ENCODE data around the gene ZNF385D.

Gene ZNF385D

DNA sequence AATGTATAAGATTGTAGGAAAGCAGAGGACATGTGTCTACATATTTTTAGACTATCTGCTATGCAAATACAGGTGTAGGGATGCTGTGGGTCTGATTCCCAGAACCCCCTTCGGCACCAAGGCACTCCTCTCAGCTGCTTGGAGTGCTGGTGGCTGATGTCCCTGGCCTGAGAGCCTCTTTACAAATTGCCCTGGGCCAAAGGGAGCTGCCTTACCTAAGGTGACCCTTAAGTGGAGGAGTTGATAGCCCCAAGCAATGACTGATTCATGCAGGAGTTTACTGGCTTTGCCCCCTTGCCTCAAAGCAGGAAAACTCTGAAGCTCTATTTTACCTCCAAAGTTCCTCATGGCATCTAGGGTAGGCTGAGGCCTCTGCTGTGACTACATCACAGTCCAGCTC, 83.0 kb downstream of the ZNF385D start:
- DNase-seq: no peak

DNA sequence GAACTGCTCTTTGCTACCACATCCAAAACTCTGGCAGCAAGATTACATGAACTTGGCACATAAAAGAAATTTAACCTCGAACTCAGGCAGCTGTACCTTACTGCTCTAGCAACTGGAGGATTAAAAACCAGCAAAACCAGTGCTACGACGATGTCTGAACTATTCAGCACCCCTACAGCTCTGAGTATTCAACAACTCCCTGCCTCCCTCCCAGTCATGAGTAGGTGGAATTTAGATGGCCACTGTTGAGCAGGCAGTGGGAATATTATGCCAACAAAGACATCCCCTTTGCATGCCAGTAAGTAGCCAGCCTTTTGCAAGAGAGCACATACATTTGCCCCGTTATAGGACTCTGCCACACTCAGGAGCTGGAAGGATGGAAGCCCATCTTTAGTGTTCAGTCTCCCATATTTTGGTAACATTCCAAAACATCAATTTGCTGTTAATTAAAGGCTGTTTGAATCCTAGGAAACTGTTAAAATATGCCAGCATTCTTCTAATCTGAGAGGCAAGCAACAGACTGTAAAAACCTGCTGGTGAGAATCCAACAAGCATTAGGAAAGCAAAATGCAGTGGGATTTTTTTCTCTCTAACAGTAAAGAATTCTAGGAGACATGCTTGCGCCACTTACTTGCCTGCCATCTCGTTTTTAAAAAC, 85.4 kb downstream of the ZNF385D start:
- DNase-seq: no peak

DNA sequence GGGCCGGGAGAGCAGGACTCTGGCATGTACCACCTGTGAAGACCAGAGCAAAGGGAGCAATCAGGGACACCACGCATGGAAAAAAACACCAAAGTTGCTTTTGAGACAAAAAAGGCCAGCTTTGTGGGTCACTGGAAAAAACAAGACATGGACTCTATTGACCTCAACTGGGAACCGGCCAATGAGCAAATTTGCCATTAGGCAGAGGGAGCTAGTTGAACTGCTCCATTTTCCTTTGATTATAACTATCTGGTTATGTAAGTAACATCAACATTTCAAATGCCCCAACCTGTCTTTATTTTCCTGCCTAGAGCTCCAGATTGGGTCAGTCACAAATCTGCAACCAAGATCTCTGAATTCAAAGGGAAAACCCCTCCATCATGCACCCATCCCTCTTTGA, 86.0 kb downstream of the ZNF385D start:
- no peak for DNase-seq

DNA sequence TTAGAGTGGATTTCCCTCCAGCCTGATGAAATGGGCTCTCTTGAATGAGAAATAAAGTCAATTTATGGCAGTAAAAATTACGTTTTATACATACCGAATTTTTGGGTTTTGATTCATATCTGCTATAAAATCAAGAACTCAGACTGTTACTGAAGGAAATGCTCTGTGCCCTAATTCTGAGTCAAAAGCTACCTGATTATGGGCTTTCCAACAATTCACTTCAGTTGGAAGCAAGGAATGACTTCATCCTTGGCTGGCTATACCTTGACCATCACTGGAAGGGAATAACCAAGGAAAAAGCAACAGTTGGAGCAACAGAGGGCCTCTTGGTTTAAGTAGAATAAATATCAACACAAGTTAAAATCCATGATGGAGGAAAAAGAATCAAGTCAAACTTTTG, 88.6 kb downstream of the ZNF385D start:
- DNase-seq: no peak

DNA sequence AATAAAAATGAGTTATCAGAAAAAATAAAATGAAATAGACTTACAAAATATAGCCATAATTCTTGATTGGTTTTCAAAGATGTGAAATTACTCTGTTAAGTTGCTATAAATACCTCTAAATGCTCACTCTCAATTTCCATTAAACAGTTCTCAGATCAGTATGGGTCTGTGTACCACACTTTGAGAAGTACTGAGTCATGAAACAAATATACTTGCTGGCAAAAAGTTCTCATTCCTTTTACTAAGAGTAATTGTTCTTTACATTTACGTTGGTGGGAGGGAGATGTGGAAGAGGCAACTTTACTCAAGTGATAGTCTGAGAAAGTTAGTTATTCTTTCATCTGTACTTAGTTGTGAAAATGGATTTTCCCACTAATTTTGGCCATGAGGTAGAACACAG, 96.3 kb downstream of the ZNF385D start:
- DNase-seq: no peak

DNA sequence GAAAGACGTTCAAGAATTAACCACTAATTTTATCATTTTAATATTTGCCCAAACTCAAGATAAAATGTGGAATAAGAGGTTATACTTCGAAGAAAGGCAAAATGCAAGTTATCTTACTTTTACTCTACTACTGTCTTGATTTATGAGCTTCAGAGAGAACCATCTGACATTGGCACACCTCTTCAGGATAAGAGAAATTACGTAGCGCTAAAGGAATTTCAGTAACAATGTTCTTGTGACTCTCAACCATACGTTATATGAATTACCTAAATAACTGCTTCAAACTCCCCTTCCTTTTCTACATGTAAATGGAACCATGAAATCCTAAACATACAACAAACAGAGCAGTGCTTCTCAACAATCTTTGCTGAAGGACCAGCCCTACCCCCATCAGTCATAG, 96.8 kb downstream of the ZNF385D start:
- DNase-seq: no peak

DNA sequence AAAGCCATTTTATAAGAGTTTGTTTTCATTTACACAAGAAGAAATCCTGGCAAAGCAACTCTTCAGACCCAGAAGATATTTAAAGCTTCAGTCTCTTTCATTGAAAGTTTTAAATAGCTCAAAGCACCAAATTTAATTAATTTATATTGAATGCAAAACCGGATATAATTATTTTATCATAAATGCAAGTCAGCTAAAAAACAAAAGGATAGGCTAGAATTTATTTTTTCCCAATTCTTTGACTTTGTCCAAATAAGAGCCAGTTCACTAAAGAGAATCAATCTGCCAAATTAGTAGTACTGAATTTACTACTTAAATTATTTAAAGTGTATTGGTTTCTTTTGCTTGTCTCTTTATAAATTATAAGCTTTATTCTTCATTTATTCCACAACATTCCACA, 101.5 kb downstream of the ZNF385D start:
- no peak for DNase-seq

DNA sequence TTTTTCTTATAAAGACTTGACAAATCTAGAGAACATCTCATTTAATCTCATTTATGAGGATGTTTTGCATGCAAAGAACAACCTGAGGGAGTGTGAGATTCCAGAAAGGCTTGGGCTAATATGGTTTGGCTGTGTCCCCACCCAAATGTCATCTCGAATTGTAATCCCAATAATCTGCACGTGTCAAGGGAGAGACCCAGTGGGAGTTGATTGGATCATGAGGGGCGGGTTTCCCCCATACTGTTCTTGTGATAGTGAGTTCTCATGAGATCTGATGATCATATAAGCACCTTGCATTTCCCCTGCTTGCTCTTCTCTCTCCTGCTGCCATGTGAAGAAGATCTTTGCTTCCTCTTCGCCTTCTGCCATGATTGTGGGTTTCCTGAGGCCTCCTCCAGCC, 103.0 kb downstream of the ZNF385D start:
- DNase-seq: no peak

DNA sequence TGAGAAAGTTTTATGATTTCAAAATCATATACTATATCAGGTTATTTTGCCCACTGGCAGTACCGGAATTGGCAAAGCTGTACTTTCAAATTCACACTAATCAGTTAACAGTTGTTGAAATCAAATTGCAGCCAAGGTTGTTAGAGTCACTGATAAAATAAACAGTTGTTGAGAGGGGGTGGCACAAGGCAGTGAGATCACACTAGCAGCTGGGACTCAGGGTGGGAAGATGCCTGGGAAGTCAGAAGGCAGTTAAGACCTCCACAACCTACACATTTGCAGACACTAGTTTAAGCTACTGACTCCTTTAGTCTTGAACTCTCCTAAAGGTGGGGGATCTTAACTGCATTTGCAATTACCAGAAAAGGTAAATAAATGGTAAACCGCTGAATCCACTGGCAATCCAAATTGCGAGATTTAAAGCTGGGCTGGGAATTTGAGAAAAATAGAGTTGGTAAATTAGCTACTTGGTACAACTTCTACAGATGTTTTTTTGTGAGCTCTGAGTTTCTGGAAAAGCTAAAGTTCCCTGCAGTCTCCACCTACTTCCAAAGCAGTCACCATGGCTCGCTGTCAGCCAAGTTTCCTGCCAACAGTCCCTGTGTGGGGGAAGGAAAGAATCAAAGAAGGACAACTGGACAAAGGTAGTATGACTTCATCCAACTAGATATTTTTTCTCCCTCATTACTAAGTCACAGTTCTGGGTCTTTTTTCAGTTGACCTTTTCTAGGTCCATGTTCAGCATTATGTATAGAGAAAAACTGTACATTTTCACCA, 105.7 kb downstream of the ZNF385D start:
- DNase-seq: no peak

DNA sequence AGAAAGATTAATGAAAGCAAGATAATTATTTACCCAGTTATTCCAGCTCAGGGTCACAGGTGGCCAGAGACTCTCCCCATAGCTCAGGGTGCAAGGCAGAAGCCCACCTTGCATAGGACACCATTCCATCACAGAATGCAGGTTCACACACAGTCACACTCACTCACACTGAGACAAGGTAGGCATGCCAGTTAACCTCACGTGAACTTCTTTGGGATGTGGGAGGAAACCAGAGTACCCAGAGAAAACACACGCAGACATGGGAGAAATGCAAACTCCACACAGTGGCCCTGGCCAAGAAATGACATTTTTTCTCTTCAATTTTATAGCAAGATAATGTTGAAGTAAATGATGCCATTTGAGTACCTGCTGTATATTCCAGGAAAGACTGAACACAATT, 106.7 kb downstream of the ZNF385D start:
- no peak for DNase-seq

DNA sequence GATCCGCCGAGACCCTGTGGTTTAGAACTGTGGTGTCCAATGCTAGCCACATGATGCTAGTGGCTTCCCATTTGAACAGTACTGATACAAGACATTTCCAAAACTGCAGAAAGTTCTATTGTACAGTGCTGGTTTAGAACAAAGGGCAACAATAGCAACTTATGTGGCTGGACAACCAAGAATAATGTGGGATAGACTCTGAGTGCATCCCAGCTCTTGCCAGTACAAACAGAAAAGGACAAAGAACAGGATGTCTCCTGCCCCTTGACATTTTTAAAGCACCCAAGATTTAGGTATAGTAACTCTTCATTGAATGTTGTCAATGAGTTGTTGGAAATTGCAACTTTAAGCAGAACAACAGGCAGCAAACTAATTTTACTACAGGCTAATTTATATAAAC, 107.3 kb downstream of the ZNF385D start:
- DNase-seq: no peak

DNA sequence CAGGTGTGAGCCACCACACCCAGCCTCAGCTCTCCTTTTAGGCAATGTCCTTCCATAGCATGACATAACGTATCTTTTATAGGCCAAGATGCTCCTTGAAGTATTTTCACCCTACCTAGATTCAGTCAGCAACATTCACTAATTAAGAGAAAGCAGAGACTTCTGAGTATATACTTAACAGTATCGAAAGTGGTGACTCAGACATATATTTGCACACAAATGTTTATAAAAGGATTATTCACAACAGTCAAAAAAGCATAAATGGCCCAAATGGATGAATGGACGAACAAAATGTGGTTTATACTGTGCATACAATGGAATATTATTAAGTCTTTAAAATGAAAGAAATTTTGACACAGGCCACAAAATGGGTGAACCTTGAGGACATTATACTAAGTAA, 108.6 kb downstream of the ZNF385D start:
- no peak for DNase-seq

DNA sequence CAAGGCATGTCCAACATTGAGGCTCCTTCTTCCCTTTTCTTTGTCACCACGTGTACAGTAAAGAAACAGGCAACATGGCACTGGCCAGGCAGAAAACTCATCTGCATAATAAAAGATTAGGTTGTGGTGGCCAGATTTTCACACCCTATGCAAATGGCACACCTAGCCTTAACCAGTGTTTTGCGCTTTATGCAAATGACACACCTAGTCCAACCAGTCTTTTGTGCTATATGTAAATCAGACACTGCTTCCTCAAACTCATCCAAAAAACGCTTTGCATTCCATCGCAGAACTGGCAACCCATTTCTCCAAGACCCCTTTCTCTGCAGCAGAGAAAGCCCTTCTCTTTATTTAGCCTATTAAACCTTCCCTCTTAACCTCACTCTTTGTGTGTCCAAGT, 109.1 kb downstream of the ZNF385D start:
- peak; percentile 62 for DNase-seq

DNA sequence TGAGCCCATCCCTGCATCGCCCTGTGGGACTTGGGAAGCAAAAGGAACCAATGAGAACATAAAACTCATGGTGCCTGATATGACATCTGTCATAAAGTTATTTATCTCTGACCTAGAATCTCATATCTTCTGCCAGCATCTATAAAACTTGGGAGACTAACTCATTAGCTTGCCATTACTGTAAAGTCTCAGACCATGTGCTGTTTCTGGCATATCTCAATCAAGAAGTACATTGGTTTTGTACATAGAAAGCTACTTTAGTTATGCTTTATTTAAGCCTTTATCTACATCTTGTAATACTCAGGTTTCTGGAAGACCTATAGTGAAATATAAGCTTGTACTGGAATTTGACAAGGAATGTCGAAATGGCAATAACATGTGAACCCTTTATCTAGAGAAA, 112.5 kb downstream of the ZNF385D start:
- DNase-seq: no peak

DNA sequence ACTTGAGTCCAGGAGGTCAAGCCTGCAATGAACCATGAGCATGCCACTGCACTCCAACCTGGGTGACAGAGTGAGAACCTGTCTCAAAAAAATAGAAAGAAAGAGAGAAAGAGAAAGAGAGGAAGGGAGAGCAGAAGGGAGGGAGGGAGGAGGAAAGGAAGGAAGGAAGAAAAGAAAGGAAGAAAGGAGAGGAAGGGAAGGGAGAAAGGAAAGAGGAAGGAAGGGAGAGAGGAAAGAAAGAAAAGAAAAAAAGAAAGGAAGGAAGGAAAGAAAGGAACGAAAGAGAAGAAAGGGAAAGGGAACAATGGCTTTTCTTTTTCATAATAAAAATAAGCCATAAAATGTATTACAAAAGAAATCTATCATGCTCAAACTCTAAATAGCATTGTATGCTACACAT, 116.9 kb downstream of the ZNF385D start:
- no peak for DNase-seq

DNA sequence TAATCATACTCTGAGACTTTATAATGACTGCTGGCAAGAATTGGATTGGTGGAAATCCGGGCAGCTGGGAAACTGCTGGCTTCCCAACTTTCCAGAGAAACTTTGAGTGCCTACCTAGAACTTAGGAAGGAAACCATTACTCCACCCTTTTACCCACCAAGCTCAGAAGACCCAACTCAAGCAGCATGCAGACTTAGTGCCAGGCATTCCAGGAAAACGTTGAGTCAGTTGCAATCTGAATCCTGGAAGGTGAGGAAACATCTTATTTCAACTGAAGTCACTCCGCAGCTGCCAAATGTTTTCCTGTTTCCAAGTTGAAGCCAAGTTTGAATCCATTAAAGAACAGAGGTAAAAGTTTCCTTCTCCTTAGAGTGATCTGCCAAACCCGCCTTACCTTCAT, 126.5 kb downstream of the ZNF385D start:
- DNase-seq: no peak

DNA sequence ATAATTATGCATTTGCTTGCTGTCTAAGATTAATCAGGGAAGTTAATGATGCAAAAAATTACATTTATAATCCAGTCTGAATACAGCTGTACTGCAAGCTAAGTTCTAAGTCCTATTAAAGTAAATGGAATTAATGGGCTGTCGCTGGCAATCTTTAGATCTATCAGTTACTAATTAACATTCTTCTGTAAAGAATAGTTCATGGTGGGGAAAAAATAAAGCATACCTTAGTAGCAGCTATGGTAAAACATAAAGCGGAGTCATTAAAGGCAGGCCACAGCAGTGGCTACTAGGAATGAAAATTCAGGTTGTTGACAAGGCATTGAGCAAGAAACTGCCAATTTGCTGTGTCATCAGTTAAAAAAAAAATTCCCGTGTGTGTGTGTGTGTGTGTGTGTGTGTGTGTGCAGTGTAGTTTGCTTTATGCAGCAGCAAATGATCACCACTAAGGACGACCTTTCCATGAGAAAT, 129.8 kb downstream of the ZNF385D start:
- no peak for DNase-seq

DNA sequence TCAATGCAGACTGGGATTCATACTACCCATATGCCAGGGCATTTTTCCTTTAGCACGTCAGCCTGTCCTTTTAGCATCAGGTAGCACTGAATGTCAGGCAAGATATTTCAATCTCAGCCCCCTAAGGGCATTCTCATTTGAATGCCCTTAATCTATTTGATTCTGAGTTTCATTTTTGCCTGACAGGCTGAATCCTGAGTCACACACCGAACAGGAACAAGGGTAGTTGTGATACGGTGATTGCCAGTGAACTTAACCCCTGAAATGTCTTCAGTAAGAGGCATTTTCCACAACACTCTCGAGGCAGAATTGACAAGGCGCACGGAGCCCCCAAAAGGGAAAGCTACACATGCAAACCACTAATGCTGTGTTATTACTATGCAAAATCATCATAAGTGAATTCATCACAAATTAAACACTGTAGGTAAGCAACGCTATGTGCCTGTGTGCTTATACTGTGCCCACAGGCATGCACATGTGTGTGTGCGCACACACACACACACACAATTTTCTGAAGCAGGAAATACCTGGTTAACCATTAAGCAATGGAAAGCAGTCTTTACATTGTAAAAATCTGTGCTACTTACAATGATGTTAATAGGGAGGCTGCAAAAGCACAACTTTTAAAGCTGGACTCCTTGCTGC, 130.4 kb downstream of the ZNF385D start:
- no peak for DNase-seq

DNA sequence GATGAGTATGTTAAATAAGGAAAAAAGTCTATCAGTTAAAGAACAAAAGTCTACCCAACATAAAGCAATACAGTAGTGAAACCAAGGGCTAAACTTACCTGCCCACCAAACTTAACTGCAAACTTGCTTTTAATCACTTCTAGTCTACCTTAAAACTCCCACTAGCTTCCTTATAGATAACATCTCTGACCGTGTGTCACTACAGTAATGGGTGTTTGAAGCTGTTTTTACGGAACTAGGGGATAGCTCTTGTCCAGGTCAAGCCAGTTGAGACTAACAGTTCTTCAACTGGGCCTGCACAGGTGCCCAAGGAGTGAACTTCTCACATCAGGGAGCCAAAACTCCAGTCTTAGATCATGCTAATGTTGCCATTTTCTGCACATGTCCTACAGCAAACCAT, 132.3 kb downstream of the ZNF385D start:
- no peak for DNase-seq

DNA sequence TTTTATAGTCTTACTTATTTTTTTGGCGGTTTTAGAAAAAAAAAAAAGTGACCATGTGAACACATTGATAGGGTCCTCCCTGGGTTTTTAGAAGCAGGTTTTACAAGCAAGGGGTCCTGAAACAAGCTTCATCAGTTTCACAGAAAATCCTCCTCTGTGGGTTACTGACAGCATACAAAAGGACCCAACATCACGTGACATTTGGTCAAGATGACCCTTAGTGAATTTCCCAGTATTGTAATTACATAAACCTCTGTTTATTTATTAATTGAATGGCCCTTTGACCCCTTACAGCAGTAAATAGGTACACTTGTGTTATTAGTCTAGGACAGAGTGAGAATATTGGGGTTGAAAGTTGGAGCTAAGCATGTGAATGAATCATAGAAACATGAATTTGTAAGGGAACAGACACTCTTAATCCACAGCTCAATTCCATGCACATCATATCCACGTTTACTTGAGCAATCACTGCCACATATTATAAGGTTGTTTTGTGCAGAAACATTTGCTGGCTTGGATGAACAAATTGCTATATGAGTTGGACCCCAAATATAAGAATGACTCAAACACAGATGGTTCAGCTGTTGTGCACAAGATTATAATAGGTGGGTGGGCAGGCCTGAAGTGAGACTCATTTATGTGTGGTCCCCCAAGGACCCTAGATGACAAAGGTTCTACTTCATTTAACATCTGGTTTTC, 137.5 kb downstream of the ZNF385D start:
- DNase-seq: no peak

DNA sequence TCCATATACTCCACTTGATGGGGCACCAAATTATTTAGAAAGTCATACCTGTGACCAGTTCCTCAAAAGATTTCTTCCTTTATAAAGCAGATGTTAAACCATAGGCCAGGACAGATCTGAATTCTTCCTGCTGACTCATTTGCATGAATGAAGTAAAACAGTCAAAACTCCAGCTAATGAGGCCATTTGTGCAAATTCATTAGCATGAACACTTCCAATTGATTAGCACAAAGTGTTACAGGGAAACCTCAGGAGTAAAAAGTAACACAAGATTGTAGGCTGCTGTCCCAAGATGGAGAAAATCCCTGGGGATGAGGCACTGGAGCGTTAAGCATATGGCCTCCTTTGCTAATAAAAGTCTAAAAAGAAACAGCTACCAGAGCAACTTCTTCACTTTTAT, 149.8 kb downstream of the ZNF385D start:
- DNase-seq: no peak

DNA sequence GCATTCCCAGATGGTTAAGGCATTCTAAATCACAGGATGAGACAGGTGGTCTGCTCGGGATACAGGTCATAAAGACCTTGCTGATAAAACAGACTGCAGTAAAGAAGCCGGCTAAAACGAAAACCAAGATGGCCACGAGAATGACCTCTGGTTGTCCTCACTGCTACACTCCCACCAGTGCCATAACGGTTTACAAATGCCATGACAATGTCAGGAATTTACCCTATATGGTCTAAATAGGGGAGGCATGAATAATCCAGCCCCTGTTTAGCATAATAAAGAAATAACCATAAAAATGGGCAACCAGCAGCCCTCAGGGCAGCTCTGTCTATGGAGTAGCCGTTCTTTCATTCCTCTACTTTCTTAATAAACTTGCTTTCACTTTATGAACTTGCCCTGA, 151.1 kb downstream of the ZNF385D start:
- DNase-seq: no peak

DNA sequence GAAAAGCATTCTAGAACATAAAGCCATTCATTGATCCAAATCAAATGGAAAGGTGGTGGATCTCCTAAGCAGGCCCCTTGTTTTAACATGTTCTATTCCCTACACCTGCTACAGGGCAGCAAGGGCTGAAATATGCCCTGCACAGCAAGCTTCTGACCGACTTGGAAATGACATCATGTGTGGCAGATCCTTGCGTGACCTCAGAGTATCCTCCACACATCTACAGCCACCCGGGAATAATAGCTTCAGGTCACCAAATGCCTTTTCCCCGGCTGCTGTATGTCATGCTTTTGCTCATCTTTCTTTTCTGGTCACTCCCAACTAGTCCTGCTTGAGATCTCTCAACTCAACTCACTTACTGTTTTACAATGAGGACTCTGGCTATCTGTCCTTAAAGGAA, 158.2 kb downstream of the ZNF385D start:
- DNase-seq: no peak

DNA sequence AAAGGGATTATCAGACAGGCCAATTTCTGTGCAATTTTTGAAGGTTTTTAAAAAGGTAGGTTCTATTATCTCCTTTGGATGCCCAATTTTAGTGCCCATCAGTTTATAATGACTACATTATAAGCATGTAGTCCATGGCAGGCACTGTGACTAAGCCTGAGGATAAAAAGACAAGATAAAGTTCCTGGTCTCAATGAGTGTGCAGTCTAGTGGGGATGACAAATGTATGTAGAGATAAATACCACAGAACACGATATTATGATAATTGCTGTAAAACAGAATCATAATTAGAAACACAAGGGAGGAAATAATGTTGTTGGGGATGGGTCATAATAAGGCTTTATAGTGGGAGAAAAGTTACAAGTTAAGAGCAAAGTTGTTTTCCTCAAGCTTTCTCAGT, 163.1 kb downstream of the ZNF385D start:
- no peak for DNase-seq
